LNCAP (cell line): ENCODE data around the gene POU6F1.

Source experiments
- TF ChIP-seq, protein P1 (sequence below): fragments of 450-650 bp; IDR thresholded peaks from 2 replicates; pipeline ENCODE4 v1.5.1; 2017; ENCODE audit warnings: mild to moderate bottlenecking

The POU6F1 gene

DNA sequence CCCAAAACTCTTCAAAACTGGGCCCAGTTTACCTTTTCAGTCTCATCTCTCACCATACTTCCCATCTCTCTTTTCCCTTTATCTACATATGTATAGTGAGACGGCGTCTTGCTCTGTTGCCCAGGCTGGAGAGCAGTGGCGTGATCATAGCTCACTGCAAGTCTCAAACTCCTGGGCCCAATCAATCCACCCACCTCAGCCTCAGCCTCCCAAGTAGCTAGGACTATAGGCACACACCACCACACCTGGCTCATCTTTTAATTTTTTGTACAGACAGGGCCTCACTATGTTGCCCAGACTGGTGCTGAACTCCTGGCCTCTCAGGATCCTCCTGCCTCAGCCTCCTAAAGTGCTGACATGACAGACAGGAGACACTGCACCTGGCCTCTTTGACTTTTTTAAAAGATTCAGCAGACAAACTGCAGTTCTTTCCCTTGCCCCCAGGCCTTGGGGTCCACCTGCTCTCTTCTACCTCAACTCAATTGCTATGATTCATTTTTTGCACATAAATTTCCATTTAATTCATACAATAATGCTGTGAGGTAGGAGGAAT, 78.5 kb downstream of the POU6F1 start:
- TF ChIP-seq, protein P1, sequence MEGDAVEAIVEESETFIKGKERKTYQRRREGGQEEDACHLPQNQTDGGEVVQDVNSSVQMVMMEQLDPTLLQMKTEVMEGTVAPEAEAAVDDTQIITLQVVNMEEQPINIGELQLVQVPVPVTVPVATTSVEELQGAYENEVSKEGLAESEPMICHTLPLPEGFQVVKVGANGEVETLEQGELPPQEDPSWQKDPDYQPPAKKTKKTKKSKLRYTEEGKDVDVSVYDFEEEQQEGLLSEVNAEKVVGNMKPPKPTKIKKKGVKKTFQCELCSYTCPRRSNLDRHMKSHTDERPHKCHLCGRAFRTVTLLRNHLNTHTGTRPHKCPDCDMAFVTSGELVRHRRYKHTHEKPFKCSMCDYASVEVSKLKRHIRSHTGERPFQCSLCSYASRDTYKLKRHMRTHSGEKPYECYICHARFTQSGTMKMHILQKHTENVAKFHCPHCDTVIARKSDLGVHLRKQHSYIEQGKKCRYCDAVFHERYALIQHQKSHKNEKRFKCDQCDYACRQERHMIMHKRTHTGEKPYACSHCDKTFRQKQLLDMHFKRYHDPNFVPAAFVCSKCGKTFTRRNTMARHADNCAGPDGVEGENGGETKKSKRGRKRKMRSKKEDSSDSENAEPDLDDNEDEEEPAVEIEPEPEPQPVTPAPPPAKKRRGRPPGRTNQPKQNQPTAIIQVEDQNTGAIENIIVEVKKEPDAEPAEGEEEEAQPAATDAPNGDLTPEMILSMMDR = no peak
